GM23248 (cell line): ENCODE measurements around the gene EML6.

Experiments used
- EZH2 ChIP-seq: fragments of 200-600 bp; sonication (generic); IDR thresholded peaks from 2 replicates; pipeline ENCODE4 v1.6.1; 2018; ENCODE audit warnings: antibody characterized with exemption, mild to moderate bottlenecking; ENCODE audit not compliant: insufficient read depth, poor library complexity, severe bottlenecking
- EZH2phosphoT487 ChIP-seq: fragments of 200-600 bp; sonication (generic); IDR thresholded peaks from 2 replicates; pipeline ENCODE4 v1.6.1; 2018; ENCODE audit warnings: antibody characterized with exemption, moderate library complexity, mild to moderate bottlenecking, low read depth; ENCODE audit not compliant: insufficient read depth

GRCh38 chr2:54740333-54740732, 16.9 kb downstream of the EML6 start:
- TF ChIP-seq EZH2phosphoT487, result no peak
- no peak for TF ChIP-seq EZH2
